NCI-H2029 treated with DMSO at 0.1 percent for 48 hours (cell line): ENCODE data around the gene GAB1.

Source experiments
- DNase-seq: peaks from one replicate; lab custom pipeline; 2025; lab: John Stamatoyannopoulos, UW

GAB1 gene

GRCh38 chr4:143389579-143390195 lies 53.0 kb downstream of the GAB1 start:
- DNase-seq, result no peak

- no peak for DNase-seq
Measured at GRCh38 chr4:143390764-143391163, 54.1 kb downstream of the GAB1 start.

- DNase-seq, result no peak
Measured at GRCh38 chr4:143391261-143391660, 54.6 kb downstream of the GAB1 start.

GRCh38 chr4:143391895-143392294 lies 55.2 kb downstream of the GAB1 start:
- no peak for DNase-seq

GRCh38 chr4:143393195-143393594 lies 56.5 kb downstream of the GAB1 start:
- DNase-seq, result no peak

GRCh38 chr4:143394739-143395453 lies 58.2 kb downstream of the GAB1 start:
- no peak for DNase-seq

- DNase-seq, result no peak
Measured at GRCh38 chr4:143396695-143397094, 60.0 kb downstream of the GAB1 start.

- DNase-seq, result no peak
Measured at GRCh38 chr4:143397335-143397734, 60.7 kb downstream of the GAB1 start.

GRCh38 chr4:143397887-143398286 lies 61.2 kb downstream of the GAB1 start:
- DNase-seq, result no peak

- DNase-seq, result peak; percentile 32
Measured at GRCh38 chr4:143399113-143399949, 62.7 kb downstream of the GAB1 start.

GRCh38 chr4:143400082-143400481 lies 63.4 kb downstream of the GAB1 start:
- DNase-seq, result no peak

- DNase-seq, result no peak
Measured at GRCh38 chr4:143402776-143403552, 66.3 kb downstream of the GAB1 start.

- no peak for DNase-seq
Measured at GRCh38 chr4:143403553-143403820, 66.8 kb downstream of the GAB1 start.

- DNase-seq, result no peak
Measured at GRCh38 chr4:143404555-143404954, 67.9 kb downstream of the GAB1 start.

GRCh38 chr4:143405075-143405730 lies 68.5 kb downstream of the GAB1 start:
- no peak for DNase-seq

GRCh38 chr4:143406523-143406922 lies 69.8 kb downstream of the GAB1 start:
- no peak for DNase-seq

GRCh38 chr4:143407474-143407873 lies 70.8 kb downstream of the GAB1 start:
- no peak for DNase-seq

- DNase-seq, result no peak
Measured at GRCh38 chr4:143407888-143408287, 71.2 kb downstream of the GAB1 start.

- DNase-seq, result no peak
Measured at GRCh38 chr4:143410015-143410414, 73.3 kb downstream of the GAB1 start.

- DNase-seq, result no peak
Measured at GRCh38 chr4:143411527-143412419, 75.1 kb downstream of the GAB1 start.

- DNase-seq, result no peak
Measured at GRCh38 chr4:143412420-143412758, 75.7 kb downstream of the GAB1 start.
